ENCODE measurements around the gene PRKAG2. TPM values are rescaled to one million over a fixed set of nuclear protein-coding genes. Genes with fewer than 3 reads are reported as not detected.

Gene PRKAG2
- total RNA-seq, 1 donor from 2014 or later: 13.5 TPM

- Mint-ChIP-seq H3K36me3 (ENCODE audit: unreplicated experiment) (peaks cover 2% of the 10 kb centered on the region), H3K9me3 (ENCODE audit: unreplicated experiment) (peaks cover under 1% of the 10 kb centered on the region), H3K27ac (ENCODE audit: unreplicated experiment) (no peak overlapping the region), H3K4me1 (ENCODE audit: unreplicated experiment) (peaks cover 38% of the 10 kb centered on the region), H3K4me3 (ENCODE audit: unreplicated experiment) (no peak overlapping the region), H3K27me3 (ENCODE audit: unreplicated experiment) (no peaks in the 10 kb centered on the region)
- TF ChIP-seq CTCF (IDR thresholded peaks at IDR 0.05): no peak
- DNase-seq (ENCODE audit: extremely low spot score, unreplicated experiment): no peak
Observed at GRCh38 chr7:151650161-151650560, 226.8 kb downstream of the PRKAG2 start.

GRCh38 chr7:151648429-151648828, 228.5 kb downstream of the PRKAG2 start:
- no peak for DNase-seq (ENCODE audit: extremely low spot score, unreplicated experiment)
- TF ChIP-seq CTCF (IDR thresholded peaks at IDR 0.05): no peak
- H3K27me3 Mint-ChIP-seq (ENCODE audit: unreplicated experiment): peaks cover under 1% of the 10 kb centered on the region
- peaks cover 2% of the 10 kb centered on the region for H3K36me3 Mint-ChIP-seq (ENCODE audit: unreplicated experiment)
- peaks cover 38% of the 10 kb centered on the region for H3K4me1 Mint-ChIP-seq (ENCODE audit: unreplicated experiment)
- peaks cover 9% of the 10 kb centered on the region for H3K9me3 Mint-ChIP-seq (ENCODE audit: unreplicated experiment)
- H3K27ac Mint-ChIP-seq (ENCODE audit: unreplicated experiment): no peak overlapping the region
- no peak overlapping the region for H3K4me3 Mint-ChIP-seq (ENCODE audit: unreplicated experiment)

GRCh38 chr7:151647874-151648273, 229.0 kb downstream of the PRKAG2 start:
- peaks cover 5% of the 10 kb centered on the region for H3K27me3 Mint-ChIP-seq (ENCODE audit: unreplicated experiment)
- peaks cover 9% of the 10 kb centered on the region for H3K9me3 Mint-ChIP-seq (ENCODE audit: unreplicated experiment)

GRCh38 chr7:151647006-151647405, 229.9 kb downstream of the PRKAG2 start:
- DNase-seq (ENCODE audit: extremely low spot score, unreplicated experiment): no peak
- peaks cover 9% of the 10 kb centered on the region for H3K9me3 Mint-ChIP-seq (ENCODE audit: unreplicated experiment)
- H3K4me3 Mint-ChIP-seq (ENCODE audit: unreplicated experiment): no peak overlapping the region
- H3K4me1 Mint-ChIP-seq (ENCODE audit: unreplicated experiment): peaks cover 35% of the 10 kb centered on the region
- TF ChIP-seq CTCF (IDR thresholded peaks at IDR 0.05): no peak
- H3K27ac Mint-ChIP-seq (ENCODE audit: unreplicated experiment): no peak overlapping the region
- peaks cover 5% of the 10 kb centered on the region for H3K27me3 Mint-ChIP-seq (ENCODE audit: unreplicated experiment)
- peaks cover 2% of the 10 kb centered on the region for H3K36me3 Mint-ChIP-seq (ENCODE audit: unreplicated experiment)

More at GRCh38 chr7:151647874-151648273, 229.0 kb downstream of the PRKAG2 start:
- Mint-ChIP-seq H3K4me1 (ENCODE audit: unreplicated experiment) (peaks cover 38% of the 10 kb centered on the region), H3K36me3 (ENCODE audit: unreplicated experiment) (peaks cover 2% of the 10 kb centered on the region), H3K4me3 (ENCODE audit: unreplicated experiment) (no peak overlapping the region), H3K27ac (ENCODE audit: unreplicated experiment) (no peak overlapping the region)
- no peak for TF ChIP-seq CTCF (IDR thresholded peaks at IDR 0.05)
- no peak for DNase-seq (ENCODE audit: extremely low spot score, unreplicated experiment)

GRCh38 chr7:151645311-151645710, 231.6 kb downstream of the PRKAG2 start:
- no peak for DNase-seq (ENCODE audit: extremely low spot score, unreplicated experiment)
- Mint-ChIP-seq H3K27me3 (ENCODE audit: unreplicated experiment) (peaks cover 5% of the 10 kb centered on the region), H3K9me3 (ENCODE audit: unreplicated experiment) (peaks cover 9% of the 10 kb centered on the region), H3K27ac (ENCODE audit: unreplicated experiment) (no peak overlapping the region), H3K36me3 (ENCODE audit: unreplicated experiment) (peaks cover 2% of the 10 kb centered on the region), H3K4me1 (ENCODE audit: unreplicated experiment) (peaks cover 24% of the 10 kb centered on the region), H3K4me3 (ENCODE audit: unreplicated experiment) (no peak overlapping the region)
- TF ChIP-seq CTCF (IDR thresholded peaks at IDR 0.05): no peak
